SW480 (cell line): ENCODE measurements around the gene SNORC.

Experiments
- DNase-seq: peaks from one replicate; pipeline ENCODE4 v3.0.0-alpha.2; 2016; ENCODE audit warnings: low spot score

The SNORC gene

DNA sequence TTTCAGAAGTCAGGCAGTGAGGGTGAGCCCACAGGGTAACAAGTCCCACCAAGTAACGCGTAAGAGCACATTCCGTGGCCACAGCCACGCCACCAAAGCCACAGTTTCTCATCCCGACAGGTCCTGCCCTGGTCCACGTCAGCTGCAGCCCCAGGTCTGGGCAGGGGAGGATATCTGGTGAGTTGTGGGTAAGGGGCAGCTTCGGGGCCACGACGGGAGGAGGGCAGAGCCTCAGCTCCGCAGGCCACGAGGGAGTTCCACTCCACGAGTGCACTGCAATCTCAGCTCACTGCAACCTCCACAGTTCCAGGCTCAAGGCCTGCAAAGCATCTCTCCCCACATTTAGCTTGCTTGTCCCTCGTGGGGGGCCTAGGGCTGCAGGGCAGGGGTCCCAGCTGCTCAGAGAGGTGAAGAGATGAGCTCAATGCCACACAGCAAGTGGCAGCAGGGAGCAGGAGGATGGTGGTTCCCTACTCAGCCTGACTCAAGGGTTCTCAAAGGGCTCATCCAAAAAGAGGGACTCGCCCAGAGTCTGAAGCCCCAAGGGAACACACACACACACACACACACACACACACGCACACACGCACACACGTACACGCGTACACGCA is 12.5 kb downstream of the SNORC start:
- DNase-seq = no peak

DNA sequence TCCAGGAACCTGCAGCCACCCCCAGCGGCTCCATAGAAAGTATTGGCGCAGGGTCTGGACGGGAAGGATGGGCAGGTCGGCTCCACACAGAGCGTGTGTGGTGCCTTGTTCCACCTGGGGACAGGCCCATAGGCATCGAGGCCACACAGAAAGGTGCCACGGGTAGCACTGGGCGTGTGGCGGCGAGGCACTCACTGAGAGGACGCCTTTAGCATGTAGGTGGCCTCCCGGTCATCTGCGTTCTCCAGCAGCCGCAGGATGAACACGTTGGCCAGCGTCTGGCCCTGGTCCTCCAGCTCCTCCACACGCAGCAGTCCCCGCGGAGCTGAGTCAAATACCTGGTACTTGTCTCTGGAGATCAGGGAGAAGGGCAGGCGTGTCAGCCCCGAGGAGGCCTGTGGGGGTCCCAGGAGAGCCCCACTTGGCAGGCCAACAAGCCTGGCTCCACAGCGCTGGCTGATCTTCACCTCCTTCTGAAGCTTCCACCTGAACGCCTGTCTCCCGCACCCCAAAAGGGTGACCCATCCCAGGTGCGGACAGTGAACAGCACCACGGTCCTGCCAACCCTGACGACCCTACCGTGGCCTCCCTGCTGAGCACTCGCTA is 13.2 kb downstream of the SNORC start:
- no peak for DNase-seq

DNA sequence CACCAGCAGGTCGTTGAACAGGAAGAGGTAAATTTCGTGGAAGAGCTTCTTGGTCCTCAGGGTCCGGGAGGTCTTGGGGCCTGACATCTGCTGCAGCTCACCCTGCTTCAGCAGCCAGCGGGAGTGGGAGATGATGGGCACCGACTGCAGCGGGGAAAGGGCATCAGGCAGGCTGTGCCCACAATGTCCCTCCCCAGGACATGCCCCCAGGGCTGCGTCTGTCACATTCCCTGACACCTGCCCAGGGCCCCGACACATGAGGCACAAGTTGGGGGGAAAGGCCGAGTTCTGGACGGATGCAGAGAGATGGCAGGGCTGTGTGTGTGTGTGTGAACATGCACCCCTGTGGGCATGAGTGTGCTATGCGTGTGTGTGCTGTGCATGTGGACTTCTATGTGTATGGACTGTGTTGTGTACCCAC is 13.9 kb downstream of the SNORC start:
- DNase-seq = no peak

DNA sequence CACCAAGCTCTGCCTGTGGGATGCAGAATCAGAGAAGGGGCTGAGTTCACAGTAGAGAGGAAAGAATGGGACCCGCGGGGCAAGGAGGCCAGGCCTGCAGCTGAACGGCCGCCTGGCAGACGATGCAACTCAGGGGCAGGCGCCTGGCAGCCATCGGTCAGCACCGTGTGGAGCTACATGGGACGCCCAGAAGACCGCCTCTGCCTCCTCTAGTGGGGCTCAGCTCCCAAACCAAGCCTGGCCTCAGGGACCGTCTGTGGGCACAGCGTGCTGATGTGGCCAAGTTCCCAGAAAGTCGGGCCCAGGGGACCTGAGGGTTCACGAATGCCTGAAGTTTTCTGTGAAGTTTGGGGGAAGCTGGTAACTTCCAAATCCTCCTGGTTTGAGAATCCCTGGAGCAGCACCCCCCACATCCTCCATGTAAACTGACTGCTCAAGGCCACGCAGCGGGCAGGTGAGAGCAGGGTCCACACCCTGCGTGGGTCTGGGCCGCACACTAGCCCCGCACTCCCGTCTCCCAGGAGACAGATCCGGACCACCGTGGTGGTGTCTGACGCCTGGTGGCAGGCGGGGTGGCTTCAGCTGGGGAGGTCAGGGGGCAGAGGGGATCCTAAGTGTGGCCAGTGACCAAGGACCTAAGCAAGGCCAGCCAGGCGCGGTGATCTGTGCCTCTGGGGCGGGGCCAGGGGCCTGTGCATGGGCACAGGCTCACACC is 14.6 kb downstream of the SNORC start:
- no peak for DNase-seq

DNA sequence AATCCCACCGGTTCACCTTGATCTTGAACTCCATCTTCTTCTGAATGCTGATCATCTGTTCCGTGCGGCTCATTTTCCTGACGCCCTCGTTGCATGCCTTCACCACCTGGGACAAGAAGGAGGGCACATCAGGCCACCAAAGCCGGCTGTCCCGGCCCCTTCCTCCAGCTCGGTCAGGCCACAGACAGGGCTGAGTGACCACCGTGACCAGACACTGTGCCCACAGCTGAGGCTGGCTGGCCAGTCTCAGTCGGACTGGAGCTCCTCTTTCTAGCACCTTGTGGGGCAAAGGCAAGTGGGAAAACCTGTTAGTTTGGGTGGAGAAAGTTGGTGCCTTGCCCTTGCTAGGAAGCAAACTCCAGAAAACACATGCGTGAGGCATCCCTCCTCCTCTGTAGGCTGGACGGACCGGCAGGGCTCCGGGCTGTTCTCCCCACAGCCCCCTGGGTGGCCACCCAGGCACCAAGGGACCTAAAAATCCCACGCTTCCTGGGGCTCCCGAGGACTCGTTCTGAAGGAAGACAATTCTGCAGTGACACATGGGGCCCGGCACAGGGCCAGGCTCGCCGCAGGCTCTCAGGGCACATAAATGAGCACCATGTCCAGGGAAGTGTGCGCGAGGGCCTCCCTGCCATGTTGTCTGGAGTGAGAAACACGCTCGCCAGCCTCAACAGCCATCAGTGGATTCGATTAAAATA is 15.3 kb downstream of the SNORC start:
- no peak for DNase-seq

DNA sequence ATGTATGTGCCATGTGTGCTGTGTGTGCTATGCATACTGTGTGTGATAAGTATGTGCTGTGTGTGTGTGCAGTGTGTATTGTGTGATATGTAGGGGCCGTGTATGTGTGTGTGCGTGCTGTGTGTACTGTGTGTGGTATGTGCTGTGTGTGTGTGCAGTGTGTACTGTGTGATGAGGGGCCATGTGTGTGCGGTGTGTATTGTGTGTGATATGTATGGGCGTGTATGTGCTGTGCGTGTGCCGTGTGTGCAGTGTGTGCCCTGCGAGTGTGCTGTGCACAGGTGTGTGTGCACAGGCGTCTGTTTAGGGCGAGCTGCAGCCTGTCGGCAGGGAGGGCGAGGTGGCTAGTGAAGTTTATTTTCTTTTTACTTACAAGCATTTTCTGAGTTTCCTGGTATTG is 16.1 kb downstream of the SNORC start:
- DNase-seq = no peak

DNA sequence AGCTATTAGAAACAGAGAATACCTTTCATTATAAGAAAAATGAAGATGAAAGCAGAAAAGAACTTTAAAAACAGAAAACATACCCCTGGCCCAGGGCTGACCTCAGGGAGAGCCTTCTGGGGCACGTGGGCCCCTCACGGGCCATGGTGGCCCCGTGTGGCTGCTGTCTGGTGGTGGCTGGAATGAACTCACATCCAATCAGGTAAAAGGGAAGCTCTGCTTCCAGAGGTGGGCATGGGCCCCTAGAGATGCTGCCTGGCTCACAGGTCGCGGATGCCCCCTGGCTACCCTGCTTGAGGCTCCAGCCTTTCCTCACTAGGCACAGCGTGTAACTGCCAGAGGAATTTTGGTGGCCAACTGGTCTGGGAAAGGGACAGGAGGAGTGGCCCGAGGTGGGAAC is 16.6 kb downstream of the SNORC start:
- DNase-seq = no peak

DNA sequence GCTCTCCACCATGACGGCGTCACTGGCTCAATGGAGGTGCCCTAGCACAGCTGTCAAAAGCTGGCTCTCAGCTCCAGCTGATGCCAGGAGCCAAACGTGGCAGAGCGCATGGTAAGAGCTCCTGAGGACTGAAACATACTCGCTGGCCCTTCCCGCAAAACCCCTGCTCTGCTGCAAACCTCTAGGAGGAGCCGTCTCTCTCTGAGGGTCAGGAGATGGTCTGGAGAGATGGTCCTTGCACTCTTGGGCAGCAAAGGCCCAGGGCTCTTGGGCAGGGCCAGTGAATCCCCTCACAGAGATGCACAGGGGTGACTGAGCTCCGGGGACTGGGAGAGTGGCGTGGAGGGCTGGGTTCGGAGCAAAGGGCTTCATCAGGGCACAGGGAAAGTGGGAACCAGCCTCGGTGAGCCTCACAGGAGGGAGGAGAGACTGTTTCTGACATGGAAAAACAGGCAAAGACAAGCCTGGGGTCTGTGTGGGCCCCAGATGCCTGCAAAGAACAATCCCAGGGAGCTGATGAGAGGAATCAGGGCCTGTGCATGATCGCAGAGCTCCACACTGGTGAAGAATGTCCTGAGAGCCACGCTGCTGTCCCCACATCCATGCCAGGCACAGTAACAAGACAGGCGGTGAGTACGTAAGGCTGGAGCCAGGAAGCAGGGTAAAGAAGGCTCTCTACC is 17.2 kb downstream of the SNORC start:
- no peak for DNase-seq

DNA sequence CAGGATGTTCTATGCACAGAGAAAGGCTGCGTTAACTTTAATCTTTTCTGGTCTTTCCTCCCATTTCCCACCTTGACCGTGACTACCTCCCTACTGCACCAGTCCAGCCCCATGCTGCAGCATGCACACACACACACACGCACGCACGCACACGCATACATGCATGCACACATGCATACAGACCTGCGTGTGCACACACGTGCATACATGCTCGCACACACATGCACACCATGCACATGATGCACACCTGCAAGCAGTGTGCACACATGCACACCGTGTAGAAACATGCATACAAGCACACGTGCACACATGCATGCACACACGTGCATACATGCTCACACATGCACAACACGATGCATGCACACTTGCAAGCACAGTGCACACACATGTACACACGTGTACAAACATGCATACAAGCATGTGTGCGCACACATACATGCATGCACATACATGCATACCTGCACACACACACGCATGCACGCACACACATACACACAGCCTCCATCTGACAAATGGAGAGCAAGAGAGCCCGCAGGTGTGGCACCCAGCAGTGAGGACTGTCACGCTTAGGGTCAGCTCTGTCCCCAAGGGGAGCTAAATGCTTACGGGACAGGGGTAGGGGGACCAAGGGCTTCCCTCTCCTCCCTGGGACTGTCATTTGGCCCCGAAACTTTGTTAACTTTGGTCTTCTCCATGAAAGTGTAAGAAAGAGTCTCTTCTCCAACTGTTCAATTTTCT is 18.2 kb downstream of the SNORC start:
- DNase-seq = no peak

DNA sequence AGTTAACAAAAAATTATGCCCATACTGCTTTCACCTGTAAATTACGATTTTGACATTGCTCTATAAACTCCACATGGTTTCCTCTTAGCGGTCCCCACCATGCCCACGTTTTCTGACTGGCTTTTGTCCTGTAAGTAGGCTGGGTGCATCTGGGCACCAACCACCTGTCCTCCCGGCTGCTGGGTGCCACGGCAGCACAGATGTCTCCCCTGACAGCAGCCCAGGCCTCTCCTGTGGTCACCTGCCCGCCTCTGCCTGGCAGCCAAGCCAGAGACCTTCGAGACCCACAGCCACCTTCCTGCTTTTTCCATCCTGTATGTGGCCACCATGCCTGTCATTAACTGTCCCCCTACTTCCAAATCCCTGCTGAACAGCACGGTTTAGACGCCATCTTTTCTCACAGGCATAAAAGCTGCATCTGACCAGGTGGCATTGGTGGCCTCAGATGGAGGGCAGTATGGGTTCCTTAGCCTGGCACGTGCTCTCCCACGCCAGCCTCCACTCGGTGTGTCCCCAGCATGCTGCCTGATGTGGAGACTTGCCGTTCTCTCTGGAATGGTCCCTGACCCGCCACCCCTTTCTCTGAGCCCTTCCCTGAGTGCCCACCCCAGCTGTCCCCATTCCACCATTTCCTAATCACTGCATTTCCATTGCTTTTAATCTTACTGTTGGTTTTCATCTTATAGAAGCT is 18.9 kb downstream of the SNORC start:
- no peak for DNase-seq

DNA sequence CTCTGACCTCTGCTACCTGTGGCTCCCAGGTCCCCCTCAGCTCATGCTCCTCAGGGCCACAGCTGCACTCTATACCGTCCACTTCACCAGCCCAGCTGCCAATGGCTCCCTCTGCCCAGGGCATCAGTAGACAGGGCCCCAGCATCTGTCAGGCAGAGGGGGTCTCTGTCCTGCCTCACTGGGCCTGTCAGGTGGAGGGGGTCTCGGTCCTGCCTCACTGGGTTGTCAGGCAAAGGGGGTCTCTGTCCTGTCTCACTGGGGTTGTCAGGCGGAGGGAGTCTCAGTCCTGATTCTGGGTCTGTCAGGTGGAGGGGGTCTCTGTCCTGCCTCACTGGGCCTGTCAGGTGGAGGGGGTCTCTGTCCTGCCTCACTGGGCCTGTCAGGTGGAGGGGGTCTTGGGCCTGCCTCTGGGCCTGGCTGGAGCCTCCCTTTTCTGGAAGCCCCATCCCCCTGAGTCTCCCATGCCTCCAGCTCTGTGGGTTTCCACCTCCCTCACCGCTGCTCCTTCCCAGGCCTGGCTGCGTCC is 19.9 kb downstream of the SNORC start:
- no peak for DNase-seq

DNA sequence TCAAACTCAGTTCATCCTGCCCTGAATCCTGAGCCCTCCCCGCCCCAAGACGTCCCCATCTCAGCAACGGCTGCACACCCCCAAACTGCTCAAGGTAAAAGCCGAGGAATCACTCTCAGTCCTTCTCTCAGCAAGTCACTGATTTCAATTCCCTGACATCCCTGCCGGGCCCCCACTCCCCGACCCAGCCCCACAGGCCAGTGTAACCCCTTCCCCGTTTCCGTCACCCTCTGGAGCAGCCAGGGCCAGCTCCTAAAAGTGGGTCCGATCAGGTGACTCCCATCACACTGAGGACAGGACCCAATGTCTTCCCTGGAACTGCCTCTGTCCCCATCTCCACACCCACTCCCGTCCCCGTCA is 20.5 kb downstream of the SNORC start:
- no peak for DNase-seq

DNA sequence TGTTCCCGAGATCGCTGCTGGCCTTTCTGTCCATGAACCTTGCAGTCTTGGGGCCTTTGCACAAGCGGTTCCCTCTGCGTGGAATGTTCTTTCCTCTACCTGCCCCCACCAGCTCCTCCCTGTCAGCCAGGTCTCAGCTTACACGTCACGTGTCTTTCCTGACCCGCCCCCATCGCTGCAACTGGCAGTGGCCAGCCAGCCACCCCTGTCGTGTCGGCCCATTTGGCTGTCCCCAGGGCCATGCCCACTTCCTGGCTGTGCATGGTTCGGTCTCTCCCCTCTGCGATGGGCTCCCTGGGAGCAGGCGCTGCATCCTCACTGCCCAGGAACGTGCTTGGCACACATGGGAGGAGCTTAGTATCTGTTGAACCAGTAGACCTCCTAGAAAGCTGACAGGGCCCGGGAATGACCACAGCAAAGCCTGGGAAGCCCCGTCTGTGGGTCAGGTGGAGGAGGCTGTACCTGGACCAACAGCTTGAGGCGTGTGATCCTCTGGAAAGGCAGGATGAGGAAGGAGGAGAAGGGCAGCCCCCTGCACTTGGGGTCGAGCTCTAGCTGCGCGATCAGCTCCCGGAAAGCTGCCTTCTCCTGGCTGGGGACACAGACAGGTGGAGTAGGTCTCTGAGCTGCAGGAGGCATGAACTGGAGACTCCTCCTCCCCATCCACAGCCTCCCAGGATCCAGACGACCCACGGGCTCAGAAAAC is 21.0 kb downstream of the SNORC start:
- peak; percentile 85 for DNase-seq

DNA sequence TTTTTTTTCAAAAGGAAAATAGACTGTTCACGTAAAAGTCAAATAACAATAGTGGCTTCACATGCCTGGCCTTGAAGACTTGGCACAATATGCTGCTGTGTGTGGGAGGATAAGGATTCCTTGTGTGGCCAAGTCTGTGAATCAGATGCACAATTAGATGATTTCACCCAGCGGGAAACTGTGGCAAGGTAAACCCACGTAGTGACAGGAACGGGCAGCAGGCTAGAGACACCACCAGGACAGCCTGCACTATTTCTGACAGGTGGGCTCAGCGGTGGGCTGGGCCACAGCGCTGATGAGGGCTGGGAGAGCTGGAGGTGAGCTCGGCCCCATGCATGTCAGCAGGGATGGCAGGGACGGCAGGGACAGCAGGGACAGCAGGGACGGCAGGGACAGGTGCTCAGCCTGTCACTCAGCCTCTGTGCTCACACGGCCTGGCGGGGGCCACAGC is 21.6 kb downstream of the SNORC start:
- DNase-seq = no peak

DNA sequence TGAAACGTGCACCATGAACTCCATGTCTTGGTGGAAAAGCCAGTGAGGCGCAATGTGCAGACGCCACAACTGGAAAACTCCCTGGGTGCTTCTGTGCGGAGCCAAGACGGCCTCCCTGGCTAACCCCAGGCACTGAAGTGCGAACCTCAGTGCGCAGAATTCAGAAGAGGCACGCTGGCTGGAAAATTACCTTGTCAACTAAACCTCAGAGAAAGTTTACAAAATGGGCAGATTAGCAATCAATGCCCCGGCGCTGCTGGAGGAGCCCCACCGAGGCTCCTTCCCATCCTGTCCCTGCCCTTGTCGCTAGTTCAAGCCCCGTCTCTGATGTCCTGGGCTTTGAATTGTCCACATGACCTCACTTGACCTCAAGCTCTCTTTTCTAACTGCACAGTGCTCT is 22.2 kb downstream of the SNORC start:
- DNase-seq = no peak

DNA sequence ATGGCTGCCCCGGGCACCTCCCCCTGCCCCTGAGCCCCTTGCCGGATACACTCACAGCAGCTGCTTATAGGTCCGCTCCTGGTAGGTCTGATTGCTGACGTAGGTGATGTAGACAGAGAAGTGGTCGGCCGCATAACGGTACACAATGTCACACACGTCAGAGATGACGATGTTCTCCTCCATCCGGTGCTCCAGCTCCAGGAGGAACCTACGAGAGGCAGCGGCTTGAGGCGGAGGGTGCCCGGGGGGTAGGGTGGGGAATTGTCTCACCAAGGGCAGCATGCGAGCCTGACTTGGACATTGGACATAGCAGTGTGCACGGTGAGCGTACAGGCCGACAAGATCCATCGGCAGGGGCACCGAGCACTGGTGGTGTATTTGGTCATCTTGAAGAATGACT is 22.8 kb downstream of the SNORC start:
- DNase-seq = no peak

DNA sequence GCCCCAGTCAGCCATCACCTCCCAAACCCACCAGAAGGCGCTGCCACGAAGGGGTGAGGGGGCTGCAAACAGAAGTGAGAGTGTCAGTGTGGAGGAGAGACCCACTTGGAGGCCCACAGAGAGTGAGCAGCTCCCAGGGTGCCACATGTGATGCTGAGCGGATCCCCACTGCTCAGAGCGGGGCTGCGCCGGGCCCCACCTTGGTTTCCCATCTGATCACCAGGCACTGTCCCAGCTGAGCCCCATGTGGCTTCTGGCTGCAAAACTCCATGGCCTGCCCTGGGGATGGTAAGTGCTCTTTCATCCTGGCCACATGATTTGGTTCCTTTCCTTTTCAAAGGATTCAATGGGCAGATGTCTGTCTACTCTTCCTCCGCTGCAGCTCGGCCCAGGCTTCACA is 23.8 kb downstream of the SNORC start:
- DNase-seq = no peak

DNA sequence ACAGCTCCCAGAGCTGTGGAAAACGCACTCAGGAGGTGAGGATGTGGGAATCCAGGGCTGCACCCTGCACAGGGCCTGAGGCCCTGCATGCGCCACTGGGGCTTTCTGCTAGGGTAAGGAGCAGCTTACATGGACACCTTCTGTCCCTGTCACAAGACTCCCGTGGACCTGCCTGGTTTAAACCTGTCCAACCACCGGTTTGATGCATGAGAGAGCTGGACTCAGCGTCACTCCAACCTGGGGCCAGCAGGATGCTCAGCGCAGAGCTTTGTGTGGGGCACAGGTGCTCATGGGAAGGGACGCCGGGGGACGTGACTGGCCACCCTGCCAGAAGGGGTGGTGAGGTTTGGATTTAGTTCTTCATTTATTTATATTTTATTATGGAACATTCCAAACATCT is 24.2 kb downstream of the SNORC start:
- no peak for DNase-seq

DNA sequence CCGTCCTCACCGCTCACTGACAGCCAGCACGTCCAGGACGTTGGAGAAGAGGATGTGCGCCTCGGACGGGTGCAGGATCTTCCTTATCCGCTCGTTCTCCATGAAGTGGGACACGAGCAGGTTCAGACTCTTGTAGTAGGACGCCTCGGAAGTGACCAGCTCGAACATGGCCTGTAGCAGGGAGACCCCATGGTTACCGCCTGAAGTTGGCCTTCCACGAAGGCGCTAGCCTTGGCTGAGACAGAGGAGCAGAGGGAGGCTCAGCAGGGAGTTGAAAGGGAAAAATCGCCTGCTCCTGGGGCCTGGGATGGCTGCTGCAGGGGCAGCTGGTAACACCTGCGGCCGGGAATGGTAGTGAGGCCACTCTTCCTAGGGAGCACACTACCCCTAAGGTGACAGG is 24.7 kb downstream of the SNORC start:
- DNase-seq = no peak

DNA sequence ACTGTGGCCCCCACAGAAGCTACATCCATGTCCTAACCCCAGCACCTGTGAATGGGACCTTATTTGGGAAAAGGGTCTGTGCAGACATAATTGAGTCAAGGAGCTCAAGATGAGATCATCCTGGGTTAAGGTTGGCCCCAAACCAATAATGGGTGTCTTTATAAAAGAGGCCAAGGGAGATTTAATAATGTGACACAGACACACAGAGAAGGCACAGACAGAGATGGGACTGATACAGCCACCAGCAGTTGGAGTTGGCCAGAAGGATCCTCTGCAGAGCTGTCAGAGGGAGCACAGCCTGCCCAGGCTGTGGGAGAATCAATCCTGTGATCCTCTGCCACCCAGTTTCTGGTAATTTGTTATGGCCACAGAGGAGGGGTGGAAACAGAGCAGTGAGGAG is 26.0 kb downstream of the SNORC start:
- DNase-seq = no peak
